A673 (cell line): ENCODE measurements around the gene PPP1R12C. TPM values are rescaled to one million over a fixed set of nuclear protein-coding genes. Genes with fewer than 3 reads are reported as not detected.

Experiments
- BruUV-seq: library from RNA; stranded (reverse); fragments of 400-500 nt; replicated peaks from 2 replicates; lab custom pipeline; 2021; lab: Mats Ljungman, UMichigan
- CTCF ChIA-PET: fragments of 300-600 bp; sonication (Branson Sonifier 250); formaldehyde crosslinking; loops from one replicate; lab custom pipeline; 2022; ENCODE audit warnings: antibody characterized with exemption; lab: Charles Lee
- POLR2A ChIA-PET: fragments of 300-600 bp; sonication (Branson Sonifier 250); formaldehyde crosslinking; loops from one replicate; lab custom pipeline; 2022; ENCODE audit warnings: antibody characterized with exemption; ENCODE audit not compliant: low non-redundant PET; lab: Charles Lee
- DNase-seq: peaks from one replicate; pipeline ENCODE4 v3.0.0-alpha.2; 2015; ENCODE audit warnings: low spot score
- H3K27ac ChIP-seq: fragments of 200-600 bp; sonication (generic); 2 replicates; pipeline ENCODE4 v1.5.1; 2016; ENCODE audit warnings: mixed run types, low read depth, mild to moderate bottlenecking, mixed read lengths, antibody characterized with exemption, low read length; ENCODE audit not compliant: poor library complexity, severe bottlenecking
- H3K27me3 ChIP-seq: fragments of 200-600 bp; sonication (generic); replicated peaks from 2 replicates; pipeline ENCODE4 v1.6.1; 2017; ENCODE audit warnings: mixed run types, low read depth, mild to moderate bottlenecking, mixed read lengths, antibody characterized with exemption, low read length; ENCODE audit not compliant: insufficient read depth, poor library complexity
- H3K36me3 ChIP-seq: fragments of 200-600 bp; sonication (generic); 2 replicates; pipeline ENCODE4 v1.6.1; 2016; ENCODE audit warnings: mixed run types, mild to moderate bottlenecking, mixed read lengths, antibody characterized with exemption, low read length; ENCODE audit not compliant: insufficient read depth, poor library complexity, severe bottlenecking
- H3K4me1 ChIP-seq: fragments of 200-600 bp; sonication (generic); 2 replicates; pipeline ENCODE4 v1.6.1; 2017; ENCODE audit warnings: mixed run types, mild to moderate bottlenecking, mixed read lengths, antibody characterized with exemption, low read length; ENCODE audit not compliant: insufficient read depth, poor library complexity, severe bottlenecking
- H3K4me3 ChIP-seq: fragments of 200-600 bp; sonication (generic); 2 replicates; pipeline ENCODE4 v1.5.1; 2016; ENCODE audit warnings: low read depth, mixed run types, mild to moderate bottlenecking, mixed read lengths, low read length; ENCODE audit not compliant: poor library complexity, severe bottlenecking
- H3K9me3 ChIP-seq: fragments of 200-600 bp; sonication (generic); 2 replicates; pipeline ENCODE4 v1.6.1; 2016; ENCODE audit warnings: mixed run types, low read depth, mild to moderate bottlenecking, mixed read lengths, antibody characterized with exemption, low read length; ENCODE audit not compliant: poor library complexity, severe bottlenecking
- EZH2 ChIP-seq: fragments of 200-600 bp; sonication (generic); IDR thresholded peaks from 2 replicates; pipeline ENCODE4 v1.6.1; 2017; ENCODE audit warnings: borderline replicate concordance, low read depth, mild to moderate bottlenecking, mixed read lengths, antibody characterized with exemption, low read length; ENCODE audit not compliant: poor library complexity, severe bottlenecking
- intact Hi-C: fragments of 100-400 bp; cut with micrococcal nuclease; formaldehyde crosslinking; loops from one replicate; pipeline ENCODE4 v1.10.0; 2022; ENCODE audit not compliant: unreplicated experiment
- total RNA-seq: library from RNA; stranded (reverse); gene quantifications from 2 replicates; pipeline ENCODE4 v1.2.3, GENCODE V29; 2021
- TF ChIP-seq, protein P1 (sequence below): fragments of 300-800, 200-600 bp; sonication (generic); conservative IDR thresholded peaks from 2 replicates; pipeline ENCODE4 v1.5.1; 2017; ENCODE audit warnings: low read depth, mild to moderate bottlenecking, antibody characterized with exemption, low read length, moderate library complexity, mixed read lengths

The PPP1R12C gene
- total RNA-seq, 1 experiment from 2014 or later = 94.6 TPM

DNA sequence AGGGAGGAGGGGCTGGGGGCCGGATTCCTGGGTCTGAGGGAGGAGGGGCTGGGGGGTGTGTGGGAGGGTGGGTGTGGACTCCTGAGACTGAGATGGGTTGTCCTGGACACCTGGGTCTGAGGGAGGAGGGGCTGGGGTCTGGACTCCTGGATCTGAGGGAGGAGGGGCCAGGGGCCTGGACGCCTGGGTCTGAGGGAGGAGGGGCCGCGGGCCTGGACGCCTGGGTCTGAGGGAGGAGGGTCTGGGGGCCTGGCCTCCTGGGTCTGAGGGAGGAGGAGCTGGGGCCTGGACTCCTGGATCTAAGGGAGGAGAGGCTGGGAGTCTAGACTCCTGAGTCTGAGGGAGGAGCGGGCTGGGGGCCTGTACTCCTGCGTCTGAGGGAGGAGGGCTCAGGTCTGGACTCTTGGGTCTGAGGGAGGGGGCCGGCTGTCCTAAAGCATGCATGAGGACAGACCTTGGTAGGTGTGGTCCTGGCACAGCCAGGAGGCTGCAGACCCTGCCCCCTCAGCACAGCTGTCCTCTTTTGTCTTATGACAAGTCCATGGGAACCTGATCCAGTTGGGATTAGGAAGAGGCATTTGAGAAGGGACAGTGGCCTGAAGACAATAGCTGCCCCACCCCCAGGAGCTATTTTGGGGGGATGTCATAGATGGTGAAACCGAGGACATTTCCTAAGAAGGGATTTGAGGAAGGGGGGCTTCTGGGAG is 30.3 kb upstream of the PPP1R12C start:
- no peak for DNase-seq
- TF ChIP-seq, protein P1, sequence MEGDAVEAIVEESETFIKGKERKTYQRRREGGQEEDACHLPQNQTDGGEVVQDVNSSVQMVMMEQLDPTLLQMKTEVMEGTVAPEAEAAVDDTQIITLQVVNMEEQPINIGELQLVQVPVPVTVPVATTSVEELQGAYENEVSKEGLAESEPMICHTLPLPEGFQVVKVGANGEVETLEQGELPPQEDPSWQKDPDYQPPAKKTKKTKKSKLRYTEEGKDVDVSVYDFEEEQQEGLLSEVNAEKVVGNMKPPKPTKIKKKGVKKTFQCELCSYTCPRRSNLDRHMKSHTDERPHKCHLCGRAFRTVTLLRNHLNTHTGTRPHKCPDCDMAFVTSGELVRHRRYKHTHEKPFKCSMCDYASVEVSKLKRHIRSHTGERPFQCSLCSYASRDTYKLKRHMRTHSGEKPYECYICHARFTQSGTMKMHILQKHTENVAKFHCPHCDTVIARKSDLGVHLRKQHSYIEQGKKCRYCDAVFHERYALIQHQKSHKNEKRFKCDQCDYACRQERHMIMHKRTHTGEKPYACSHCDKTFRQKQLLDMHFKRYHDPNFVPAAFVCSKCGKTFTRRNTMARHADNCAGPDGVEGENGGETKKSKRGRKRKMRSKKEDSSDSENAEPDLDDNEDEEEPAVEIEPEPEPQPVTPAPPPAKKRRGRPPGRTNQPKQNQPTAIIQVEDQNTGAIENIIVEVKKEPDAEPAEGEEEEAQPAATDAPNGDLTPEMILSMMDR = no peak
- TF ChIP-seq EZH2 = no peak
- ChIA-PET CTCF (no interaction called here), POLR2A (no interaction called here)
- Histone ChIP-seq H3K4me3 (no peak overlapping the region), H3K27me3 (no peaks in the 10 kb centered on the region), H3K36me3 (no peaks in the 10 kb centered on the region), H3K9me3 (no peaks in the 10 kb centered on the region), H3K4me1 (peaks cover 27% of the 10 kb centered on the region), H3K27ac (no peak overlapping the region)
- no TSS peak for BruUV-seq
- intact Hi-C loops = no loop called here

DNA sequence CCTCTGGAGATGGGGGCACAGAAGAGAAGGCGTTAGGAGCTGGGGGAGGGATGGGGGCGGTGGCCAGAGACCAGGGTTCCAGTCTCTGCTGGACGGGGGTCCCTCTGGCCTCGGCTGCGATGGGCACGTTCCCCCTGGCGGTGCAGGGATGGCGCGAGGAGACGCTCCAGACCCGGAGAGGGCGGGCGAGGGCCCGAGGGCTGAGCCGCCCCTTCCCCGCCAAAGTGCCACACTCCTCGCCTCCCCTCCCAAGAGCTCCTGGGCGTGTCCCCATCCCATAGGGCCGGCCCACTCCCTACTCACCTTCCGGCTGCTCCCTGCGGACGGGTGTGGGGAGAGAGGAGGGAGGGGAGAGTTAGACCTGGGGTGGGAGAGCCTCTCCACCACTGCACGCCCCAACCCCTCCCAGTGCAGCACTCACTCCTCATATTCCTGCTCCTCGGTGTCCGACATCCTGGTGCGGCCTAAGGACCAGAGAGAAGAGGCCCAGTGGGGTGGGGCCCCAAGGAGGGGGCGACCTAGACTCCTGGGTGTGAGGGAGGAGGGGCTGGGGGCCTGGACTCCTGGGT is 29.4 kb upstream of the PPP1R12C start:
- intact Hi-C loops = no loop called here
- Histone ChIP-seq H3K36me3 (no peaks in the 10 kb centered on the region), H3K4me1 (peaks cover 24% of the 10 kb centered on the region), H3K27ac (no peak overlapping the region), H3K4me3 (peak overlapping the region; percentile 53), H3K9me3 (no peaks in the 10 kb centered on the region), H3K27me3 (no peaks in the 10 kb centered on the region)
- POLR2A ChIA-PET = interaction anchor here (0.6 kb wide), 1 partner anchor 47 kb away, joined by 3 read pairs; no protein-coding TSS in a partner anchor
- no TSS peak for BruUV-seq
- peak; percentile 54 for DNase-seq
- TF ChIP-seq, protein P1 = no peak
- TF ChIP-seq EZH2 = no peak
- CTCF ChIA-PET = interaction anchor here (0.6 to 0.7 kb wide), 2 partner anchors 14 to 463 kb away, joined by 3 read pairs; no protein-coding TSS in a partner anchor

DNA sequence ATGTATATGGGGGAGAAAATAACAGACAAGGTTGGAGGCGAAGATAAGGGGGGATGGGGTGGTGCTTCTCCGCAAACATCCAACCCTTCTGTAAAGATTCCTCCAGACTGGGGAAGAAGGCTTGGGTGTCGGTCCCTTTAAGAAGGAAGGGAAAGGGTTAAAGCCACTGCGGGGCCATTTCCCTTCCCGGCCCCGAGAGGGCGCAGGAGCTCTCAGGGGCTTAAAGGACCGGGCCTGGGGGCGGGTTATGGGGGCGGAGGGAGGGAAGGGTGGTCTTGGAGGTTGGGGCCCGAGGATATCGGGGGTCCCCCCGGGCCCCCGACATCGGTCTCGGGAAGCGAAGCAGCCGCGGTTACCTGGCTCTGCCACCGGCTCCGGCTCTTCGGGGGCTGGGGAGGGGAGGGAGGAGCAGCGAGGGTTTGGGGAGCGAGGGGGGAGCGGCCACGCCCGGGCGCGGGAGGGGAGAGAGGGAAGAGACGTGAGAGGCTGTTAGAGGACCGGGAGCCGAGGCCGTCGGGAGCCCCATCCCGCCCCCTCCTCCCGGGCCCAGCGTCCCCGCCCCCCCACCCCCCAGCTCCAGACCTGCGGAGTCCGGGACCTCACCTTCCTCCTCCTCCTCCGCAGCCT is 28.8 kb upstream of the PPP1R12C start:
- Histone ChIP-seq H3K27me3 (no peaks in the 10 kb centered on the region), H3K4me1 (peaks cover 18% of the 10 kb centered on the region), H3K4me3 (peak overlapping the region; percentile 53), H3K36me3 (no peaks in the 10 kb centered on the region), H3K9me3 (no peaks in the 10 kb centered on the region), H3K27ac (no peak overlapping the region)
- peak; percentile 65 for DNase-seq
- BruUV-seq = no TSS peak
- TF ChIP-seq EZH2 = no peak
- TF ChIP-seq, protein P1 = peak; percentile 78
- ChIA-PET CTCF (interaction anchor here (0.6 to 0.7 kb wide), 3 partner anchors 14 to 462 kb away, joined by 3 to 8 read pairs (median 3); no protein-coding TSS in a partner anchor), POLR2A (interaction anchor here (0.6 kb wide), 1 partner anchor 47 kb away, joined by 3 read pairs; no protein-coding TSS in a partner anchor)
- intact Hi-C loops = no loop called here
